Fibroblast of the aortic adventitia (primary cell): ENCODE data around the gene THADA. TPM values are rescaled to one million over a fixed set of nuclear protein-coding genes. Genes with fewer than 3 reads are reported as not detected.

Source experiments
- DNase-seq: peaks from one replicate; pipeline ENCODE4 v3.0.0-alpha.2; 2010; ENCODE audit warnings: low read depth
- H3K4me3 ChIP-seq: 2 replicates; pipeline ENCODE4 v1.5.1; 2011; ENCODE audit warnings: low read depth, mild to moderate bottlenecking, control low read depth, low read length, moderate library complexity
- CTCF ChIP-seq: IDR thresholded peaks from 2 replicates; pipeline ENCODE4 v1.5.1; 2011; ENCODE audit warnings: mild to moderate bottlenecking, low read length, control low read depth, inconsistent platforms; ENCODE audit not compliant: insufficient read depth
- total RNA-seq: library from RNA; depleted of rRNA; stranded (reverse); fragments of >200 nt; gene quantifications from 2 replicates; pipeline ENCODE4 v1.2.3, GENCODE V29; 2012; ENCODE audit warnings: low replicate concordance

The THADA gene
- total RNA-seq, 1 donor: 34.6 TPM

- H3K4me3 ChIP-seq: no peak overlapping the region
- peak; percentile 20 for DNase-seq
- TF ChIP-seq CTCF: no peak
Observed at GRCh38 chr2:43319541-43319940, 276.3 kb downstream of the THADA start.

GRCh38 chr2:43318791-43319190, 277.0 kb downstream of the THADA start:
- DNase-seq: peak; percentile 82
- TF ChIP-seq CTCF: no peak

GRCh38 chr2:43317680-43318079, 278.2 kb downstream of the THADA start:
- DNase-seq: no peak
- TF ChIP-seq CTCF: no peak
- no peak overlapping the region for H3K4me3 ChIP-seq

More at GRCh38 chr2:43318791-43319190, 277.0 kb downstream of the THADA start:
- no peak overlapping the region for H3K4me3 ChIP-seq

- H3K4me3 ChIP-seq: no peak overlapping the region
- no peak for TF ChIP-seq CTCF
- DNase-seq: no peak
Observed at GRCh38 chr2:43317194-43317593, 278.6 kb downstream of the THADA start.

GRCh38 chr2:43315482-43315881, 280.4 kb downstream of the THADA start:
- DNase-seq: no peak
- H3K4me3 ChIP-seq: no peak overlapping the region
- no peak for TF ChIP-seq CTCF

- H3K4me3 ChIP-seq: no peak overlapping the region
- TF ChIP-seq CTCF: no peak
- no peak for DNase-seq
Observed at GRCh38 chr2:43314299-43314927, 281.4 kb downstream of the THADA start.

GRCh38 chr2:43313642-43314017, 282.2 kb downstream of the THADA start:
- no peak for DNase-seq
- no peak for TF ChIP-seq CTCF

More at GRCh38 chr2:43313642-43314017, 282.2 kb downstream of the THADA start:
- no peak overlapping the region for H3K4me3 ChIP-seq
